HEK293 (cell line): Measurements from ENCODE around the gene ARFRP1.

Experiments used
- CTCF ChIA-PET: fragments of 350-600 bp; formaldehyde crosslinking; extraction: SDS; loops from one replicate; lab custom pipeline; 2021; ENCODE audit warnings: antibody characterized with exemption; lab: Yijun Ruan, JAX
- POLR2A ChIA-PET: fragments of 300-600 bp; formaldehyde crosslinking; extraction: SDS; loops from one replicate; lab custom pipeline; 2020; ENCODE audit warnings: antibody characterized with exemption, inconsistent platforms; lab: Yijun Ruan, JAX
- H3K27ac ChIP-seq: fragments of 200-500 bp; sonication (Bioruptor generic); 2 replicates; pipeline ENCODE4 v1.5.1; 2014; ENCODE audit warnings: low read depth, low read length, control low read depth, inconsistent platforms; ENCODE audit errors: extremely low read depth
- H3K36me3 ChIP-seq, 2 experiments: fragments of 200-500 bp in 1 of 2; sonication (Bioruptor generic) in 1 of 2; 1 replicate in 1 of 2; 2 replicates in 1 of 2; pipeline ENCODE4 v1.5.1; 2014 to 2017; ENCODE audit warnings: inconsistent platforms in 2 of 2, low read length in 2 of 2; ENCODE audit not compliant: control insufficient read depth in 2 of 2, insufficient read depth in 1 of 2
- H3K4me1 ChIP-seq: fragments of 200-500 bp; sonication (Bioruptor generic); 2 replicates; pipeline ENCODE4 v1.5.1; 2014; ENCODE audit warnings: mild to moderate bottlenecking, low read length, inconsistent platforms; ENCODE audit not compliant: control insufficient read depth, insufficient read depth
- H3K4me3 ChIP-seq: 2 replicates; pipeline ENCODE4 v1.5.1; 2011; ENCODE audit warnings: low read depth, mild to moderate bottlenecking, control low read depth, low read length, moderate library complexity
- H3K9me3 ChIP-seq: fragments of 200-500 bp; sonication (Bioruptor generic); 2 replicates; pipeline ENCODE4 v1.5.1; 2014; ENCODE audit warnings: low read depth, low read length, inconsistent platforms; ENCODE audit not compliant: control insufficient read depth, insufficient read depth
- GLIS1 ChIP-seq: fragments of 450-650 bp; formaldehyde crosslinking; IDR thresholded peaks from 2 replicates; pipeline ENCODE4 v1.5.1; 2016; ENCODE audit warnings: missing biosample characterization, missing genetic modification characterization
- GLIS2 ChIP-seq: fragments of 450-650 bp; formaldehyde crosslinking; IDR thresholded peaks from 2 replicates; pipeline ENCODE4 v1.5.1; 2016; ENCODE audit warnings: missing biosample characterization, missing genetic modification characterization
- MYNN ChIP-seq: fragments of 450-650 bp; formaldehyde crosslinking; IDR thresholded peaks from 2 replicates; pipeline ENCODE4 v1.5.1; 2016; ENCODE audit warnings: missing biosample characterization, missing genetic modification characterization, borderline replicate concordance
- ZIC2 ChIP-seq: fragments of 450-650 bp; formaldehyde crosslinking; IDR thresholded peaks from 2 replicates; pipeline ENCODE4 v1.5.1; 2016; ENCODE audit warnings: missing biosample characterization, missing genetic modification characterization
- ZNF121 ChIP-seq: fragments of 450-650 bp; formaldehyde crosslinking; IDR thresholded peaks from 2 replicates; pipeline ENCODE4 v1.5.1; 2016; ENCODE audit warnings: missing biosample characterization, missing genetic modification characterization
- ZNF184 ChIP-seq: fragments of 450-650 bp; IDR thresholded peaks from 2 replicates; pipeline ENCODE4 v1.5.1; 2018; ENCODE audit warnings: missing biosample characterization, mild to moderate bottlenecking, missing genetic modification characterization
- ZNF350 ChIP-seq: fragments of 450-650 bp; formaldehyde crosslinking; IDR thresholded peaks from 2 replicates; pipeline ENCODE4 v1.5.0; 2017; ENCODE audit warnings: missing biosample characterization, mild to moderate bottlenecking, missing genetic modification characterization
- ZNF366 ChIP-seq: fragments of 450-650 bp; formaldehyde crosslinking; conservative IDR thresholded peaks from 2 replicates; pipeline ENCODE4 v1.5.1; 2016; ENCODE audit warnings: missing biosample characterization, missing genetic modification characterization
- ZNF596 ChIP-seq: fragments of 450-650 bp; IDR thresholded peaks from 2 replicates; pipeline ENCODE4 v1.5.0; 2018; ENCODE audit warnings: missing biosample characterization, mild to moderate bottlenecking, missing genetic modification characterization, moderate library complexity
- TF ChIP-seq, protein P1 (sequence below): fragments of 450-650 bp; formaldehyde crosslinking; IDR thresholded peaks from 2 replicates; pipeline ENCODE4 v1.5.1; 2016; ENCODE audit warnings: missing biosample characterization, missing genetic modification characterization, borderline replicate concordance
- TF ChIP-seq, protein P2 (sequence below): fragments of 450-650 bp; formaldehyde crosslinking; IDR thresholded peaks from 2 replicates; pipeline ENCODE4 v1.5.1; 2016; ENCODE audit warnings: missing biosample characterization, missing genetic modification characterization

Gene ARFRP1

DNA sequence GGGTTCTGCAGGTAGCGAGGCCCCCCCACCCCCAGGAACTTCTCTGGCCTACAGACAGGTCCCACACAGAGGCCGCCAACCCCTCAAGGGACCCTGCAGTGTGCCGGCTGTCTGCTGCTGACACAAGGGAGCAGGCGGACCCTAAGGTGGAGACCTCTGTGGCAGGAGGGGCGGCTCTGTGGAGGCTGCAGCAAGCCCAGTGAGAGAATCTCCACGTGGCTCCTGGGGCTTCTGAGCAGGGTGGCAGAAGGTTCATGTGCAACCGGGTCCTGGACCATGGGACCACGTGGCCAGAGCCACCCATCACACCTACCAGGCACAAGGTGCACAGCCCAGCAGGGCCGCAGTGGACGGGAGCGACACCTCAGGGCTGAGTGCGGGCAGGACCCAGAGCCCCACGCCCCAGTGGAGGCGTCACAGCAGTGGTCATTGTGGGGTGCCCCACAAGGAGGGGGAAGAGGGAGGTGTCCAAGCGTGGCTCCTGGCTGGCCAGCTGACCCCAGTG is 4.3 kb downstream of the ARFRP1 start (continued):
- TF ChIP-seq, protein P1, sequence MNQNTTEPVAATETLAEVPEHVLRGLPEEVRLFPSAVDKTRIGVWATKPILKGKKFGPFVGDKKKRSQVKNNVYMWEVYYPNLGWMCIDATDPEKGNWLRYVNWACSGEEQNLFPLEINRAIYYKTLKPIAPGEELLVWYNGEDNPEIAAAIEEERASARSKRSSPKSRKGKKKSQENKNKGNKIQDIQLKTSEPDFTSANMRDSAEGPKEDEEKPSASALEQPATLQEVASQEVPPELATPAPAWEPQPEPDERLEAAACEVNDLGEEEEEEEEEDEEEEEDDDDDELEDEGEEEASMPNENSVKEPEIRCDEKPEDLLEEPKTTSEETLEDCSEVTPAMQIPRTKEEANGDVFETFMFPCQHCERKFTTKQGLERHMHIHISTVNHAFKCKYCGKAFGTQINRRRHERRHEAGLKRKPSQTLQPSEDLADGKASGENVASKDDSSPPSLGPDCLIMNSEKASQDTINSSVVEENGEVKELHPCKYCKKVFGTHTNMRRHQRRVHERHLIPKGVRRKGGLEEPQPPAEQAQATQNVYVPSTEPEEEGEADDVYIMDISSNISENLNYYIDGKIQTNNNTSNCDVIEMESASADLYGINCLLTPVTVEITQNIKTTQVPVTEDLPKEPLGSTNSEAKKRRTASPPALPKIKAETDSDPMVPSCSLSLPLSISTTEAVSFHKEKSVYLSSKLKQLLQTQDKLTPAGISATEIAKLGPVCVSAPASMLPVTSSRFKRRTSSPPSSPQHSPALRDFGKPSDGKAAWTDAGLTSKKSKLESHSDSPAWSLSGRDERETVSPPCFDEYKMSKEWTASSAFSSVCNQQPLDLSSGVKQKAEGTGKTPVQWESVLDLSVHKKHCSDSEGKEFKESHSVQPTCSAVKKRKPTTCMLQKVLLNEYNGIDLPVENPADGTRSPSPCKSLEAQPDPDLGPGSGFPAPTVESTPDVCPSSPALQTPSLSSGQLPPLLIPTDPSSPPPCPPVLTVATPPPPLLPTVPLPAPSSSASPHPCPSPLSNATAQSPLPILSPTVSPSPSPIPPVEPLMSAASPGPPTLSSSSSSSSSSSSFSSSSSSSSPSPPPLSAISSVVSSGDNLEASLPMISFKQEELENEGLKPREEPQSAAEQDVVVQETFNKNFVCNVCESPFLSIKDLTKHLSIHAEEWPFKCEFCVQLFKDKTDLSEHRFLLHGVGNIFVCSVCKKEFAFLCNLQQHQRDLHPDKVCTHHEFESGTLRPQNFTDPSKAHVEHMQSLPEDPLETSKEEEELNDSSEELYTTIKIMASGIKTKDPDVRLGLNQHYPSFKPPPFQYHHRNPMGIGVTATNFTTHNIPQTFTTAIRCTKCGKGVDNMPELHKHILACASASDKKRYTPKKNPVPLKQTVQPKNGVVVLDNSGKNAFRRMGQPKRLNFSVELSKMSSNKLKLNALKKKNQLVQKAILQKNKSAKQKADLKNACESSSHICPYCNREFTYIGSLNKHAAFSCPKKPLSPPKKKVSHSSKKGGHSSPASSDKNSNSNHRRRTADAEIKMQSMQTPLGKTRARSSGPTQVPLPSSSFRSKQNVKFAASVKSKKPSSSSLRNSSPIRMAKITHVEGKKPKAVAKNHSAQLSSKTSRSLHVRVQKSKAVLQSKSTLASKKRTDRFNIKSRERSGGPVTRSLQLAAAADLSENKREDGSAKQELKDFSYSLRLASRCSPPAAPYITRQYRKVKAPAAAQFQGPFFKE (tag by site-specific recombination), result no peak
- no peak for TF ChIP-seq ZNF184 (tag by site-specific recombination)

DNA sequence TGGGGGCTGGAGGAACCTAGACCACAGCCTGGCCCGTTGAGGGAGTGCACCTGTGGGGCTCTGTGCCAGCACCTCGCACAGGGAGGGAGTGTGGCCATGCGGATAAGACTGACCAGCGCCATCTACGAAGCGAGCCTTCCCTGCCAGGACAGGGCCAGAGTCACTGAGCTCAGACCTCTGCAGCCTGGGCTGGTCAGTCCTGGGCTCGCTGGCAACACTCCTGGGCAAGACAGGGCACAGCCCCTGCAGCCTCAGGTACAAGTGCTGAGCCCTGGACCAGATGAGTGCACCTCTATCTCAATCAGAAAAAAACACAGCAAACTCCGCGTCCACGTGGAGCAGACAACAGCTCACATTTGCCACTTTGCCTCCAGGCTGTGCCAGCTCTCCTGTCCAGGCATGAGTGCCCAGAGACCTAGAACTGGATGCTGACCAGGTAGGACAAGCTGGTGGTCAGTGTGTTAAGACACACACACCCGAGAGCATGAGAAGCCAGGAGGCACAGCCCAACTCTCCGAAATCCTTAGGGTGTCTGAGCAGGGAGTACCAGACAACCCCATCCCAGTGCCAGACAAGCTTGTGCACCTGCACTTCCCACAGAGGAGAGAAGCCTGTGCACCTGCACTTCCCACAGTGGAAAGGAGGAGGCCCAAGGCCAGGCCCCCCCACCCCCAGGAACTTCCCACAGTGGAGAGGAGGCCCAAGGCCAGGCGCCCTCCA is 4.9 kb downstream of the ARFRP1 start:
- CTCF ChIA-PET, result interaction anchor here (1.0 kb wide), 1 partner anchor 271 kb away, joined by 4 read pairs; no protein-coding TSS in a partner anchor
- Histone ChIP-seq H3K9me3 (no peaks in the 10 kb centered on the region), H3K4me1 (no peaks in the 10 kb centered on the region), H3K27ac (no peak overlapping the region), H3K36me3 (peaks cover 0 to 42% of the 10 kb centered on the region in 2 experiments; a peak in 1 of 3 replicates), H3K4me3 (no peak overlapping the region)
- TF ChIP-seq ZNF350 (tag by site-specific recombination), result no peak
- POLR2A ChIA-PET, result interaction anchor here (1.2 to 1.4 kb wide), 2 partner anchors 38 to 162 kb away, joined by 3 to 6 read pairs; partner anchors contain the start of gene TPD52L2

DNA sequence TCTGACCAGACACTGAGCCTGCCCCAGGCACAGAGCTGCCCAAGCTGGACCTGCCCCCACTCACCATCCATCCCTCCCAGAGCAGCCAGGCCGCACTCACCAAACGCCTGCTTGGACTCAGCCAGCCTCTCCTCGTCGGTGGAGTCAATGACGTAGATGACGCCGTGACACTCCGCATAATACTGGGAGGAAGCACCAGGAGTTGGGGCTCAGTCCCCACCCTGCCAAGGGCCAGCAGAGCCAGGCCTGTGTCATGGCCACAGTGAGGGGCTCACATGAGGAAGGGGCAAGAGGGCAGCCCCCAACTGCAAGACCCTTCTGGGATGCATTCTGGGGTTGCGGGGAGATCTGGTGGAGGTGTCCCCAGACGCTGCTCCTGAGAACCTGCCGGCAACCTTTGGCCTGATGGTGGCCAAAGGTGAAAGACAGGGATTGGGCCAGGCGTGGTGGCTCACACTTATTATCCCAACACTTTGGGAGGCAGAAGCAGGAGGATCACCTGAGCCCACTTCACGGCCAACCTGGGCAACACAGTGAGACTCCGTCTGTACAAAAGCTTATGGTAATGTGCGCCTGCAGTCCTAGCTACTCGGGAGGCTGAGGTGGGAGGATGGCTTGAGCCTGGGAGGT is 5.6 kb downstream of the ARFRP1 start:
- no peak for TF ChIP-seq MYNN
- TF ChIP-seq ZNF596 (tag by site-specific recombination), result no peak
- 0 out of 2 replicates have a peak, but pooled peaks have one; percentile 27 for TF ChIP-seq ZNF121 (tag by site-specific recombination)
- Histone ChIP-seq H3K36me3 (peaks cover 0 to 46% of the 10 kb centered on the region in 2 experiments; a peak in 1 of 3 replicates), H3K9me3 (no peaks in the 10 kb centered on the region), H3K27ac (no peak overlapping the region), H3K4me3 (no peak overlapping the region), H3K4me1 (no peaks in the 10 kb centered on the region)
- POLR2A ChIA-PET, result interaction anchor here (0.6 to 1.4 kb wide), 3 partner anchors 19 to 163 kb away, joined by 3 to 6 read pairs (median 4); partner anchors contain the start of gene TPD52L2
- CTCF ChIA-PET, result interaction anchor here (1.0 kb wide), 1 partner anchor 271 kb away, joined by 4 read pairs; no protein-coding TSS in a partner anchor

DNA sequence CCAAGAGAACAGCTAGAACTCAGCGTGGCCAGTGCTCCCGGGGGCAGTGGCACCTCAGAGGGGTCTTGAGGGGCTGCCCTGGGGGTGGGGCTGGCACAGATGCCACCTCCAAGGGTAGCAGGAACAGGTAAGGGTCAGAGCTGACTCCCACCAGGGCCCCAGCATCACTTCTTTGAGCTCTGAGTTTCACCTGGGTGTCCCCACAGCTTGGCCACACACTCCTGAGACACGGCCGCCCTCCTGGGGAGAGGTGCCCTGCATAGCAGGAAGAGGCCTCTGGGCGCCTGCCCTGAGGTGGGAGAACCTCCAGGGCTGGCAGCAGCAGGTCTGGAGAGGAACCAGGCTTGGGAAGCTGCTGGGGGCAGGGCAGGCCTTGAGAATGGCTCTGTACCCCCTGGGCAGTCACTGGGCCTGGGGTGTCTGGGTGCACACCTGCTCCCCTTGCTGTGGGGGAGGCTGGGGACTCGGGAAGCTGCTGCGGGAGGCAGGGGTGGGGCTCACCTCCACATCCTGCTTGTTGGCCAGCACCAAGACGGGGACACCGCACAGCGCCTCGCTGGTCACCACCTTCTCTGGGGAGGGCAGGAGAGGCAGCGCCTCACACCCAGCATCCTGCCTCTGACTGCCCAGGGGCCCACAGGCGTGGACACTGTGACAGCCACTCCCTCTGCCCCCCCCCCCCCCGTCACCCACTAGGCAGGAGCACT is 6.3 kb downstream of the ARFRP1 start:
- TF ChIP-seq GLIS1 (tag by site-specific recombination) (peak; percentile 98), ZIC2 (tag by site-specific recombination) (peak; percentile 27), ZNF366 (tag by site-specific recombination) (no peak), GLIS2 (tag by site-specific recombination) (peak; percentile 41; the same call in 1 of the 2 replicates)
- TF ChIP-seq, protein P2, sequence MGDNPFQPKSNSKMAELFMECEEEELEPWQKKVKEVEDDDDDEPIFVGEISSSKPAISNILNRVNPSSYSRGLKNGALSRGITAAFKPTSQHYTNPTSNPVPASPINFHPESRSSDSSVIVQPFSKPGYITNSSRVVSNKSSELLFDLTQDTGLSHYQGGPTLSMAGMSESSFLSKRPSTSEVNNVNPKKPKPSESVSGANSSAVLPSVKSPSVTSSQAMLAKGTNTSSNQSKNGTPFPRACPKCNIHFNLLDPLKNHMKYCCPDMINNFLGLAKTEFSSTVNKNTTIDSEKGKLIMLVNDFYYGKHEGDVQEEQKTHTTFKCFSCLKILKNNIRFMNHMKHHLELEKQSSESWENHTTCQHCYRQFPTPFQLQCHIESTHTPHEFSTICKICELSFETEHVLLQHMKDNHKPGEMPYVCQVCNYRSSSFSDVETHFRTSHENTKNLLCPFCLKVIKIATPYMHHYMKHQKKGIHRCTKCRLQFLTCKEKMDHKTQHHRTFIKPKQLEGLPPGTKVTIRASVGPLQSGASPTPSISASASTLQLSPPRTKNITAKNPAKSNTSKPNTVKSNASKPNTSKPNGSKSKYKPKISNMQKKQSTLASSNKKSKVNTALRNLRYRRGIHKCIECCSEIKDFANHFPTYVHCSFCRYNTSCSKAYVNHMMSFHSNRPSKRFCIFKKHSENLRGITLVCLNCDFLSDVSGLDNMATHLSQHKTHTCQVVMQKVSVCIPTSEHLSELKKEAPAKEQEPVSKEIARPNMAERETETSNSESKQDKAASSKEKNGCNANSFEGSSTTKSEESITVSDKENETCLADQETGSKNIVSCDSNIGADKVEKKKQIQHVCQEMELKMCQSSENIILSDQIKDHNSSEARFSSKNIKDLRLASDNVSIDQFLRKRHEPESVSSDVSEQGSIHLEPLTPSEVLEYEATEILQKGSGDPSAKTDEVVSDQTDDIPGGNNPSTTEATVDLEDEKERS (tag by site-specific recombination), result no peak
- H3K4me3 ChIP-seq, result no peak overlapping the region
- H3K9me3 ChIP-seq, result no peaks in the 10 kb centered on the region
- ChIA-PET POLR2A (interaction anchor here (0.6 kb wide), 1 partner anchor 18 kb away, joined by 4 read pairs; no protein-coding TSS in a partner anchor), CTCF (no interaction called here)
- H3K27ac ChIP-seq, result no peak overlapping the region
- H3K36me3 ChIP-seq, result peaks cover 0 to 46% of the 10 kb centered on the region in 2 experiments; a peak in 1 of 3 replicates
- H3K4me1 ChIP-seq, result no peaks in the 10 kb centered on the region
